Amniotic stem cell (primary cell): Measurements from ENCODE around the gene CEACAM20.
"Not testable (repeated sequence)": the region's sequence is repeated elsewhere in the genome, so short reads cannot be mapped to it uniquely, and the experiment has no call there.

Source experiments
- DNase-seq: peaks from one replicate; lab custom pipeline; 2025; lab: John Stamatoyannopoulos, UW

Gene CEACAM20

DNA sequence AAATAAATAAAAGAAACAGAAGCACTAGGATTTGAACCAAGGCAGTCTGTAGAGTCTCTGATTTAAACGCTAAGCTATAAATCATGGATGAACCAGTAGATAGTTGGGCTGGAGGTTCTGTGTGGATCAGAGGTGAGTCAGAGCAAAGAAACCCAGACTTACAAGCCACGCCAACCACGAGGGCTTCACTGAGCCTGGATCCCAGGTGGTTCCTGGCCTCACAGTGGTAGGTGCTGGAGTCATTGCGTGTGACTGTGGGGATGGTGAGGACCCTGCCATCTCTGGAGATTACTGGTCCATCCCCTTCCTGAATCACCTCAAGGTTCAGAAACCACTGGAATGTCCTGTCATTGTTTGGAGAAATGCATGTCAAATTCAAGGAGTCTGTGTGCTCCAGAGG lies 19.3 kb upstream of the CEACAM20 start:
- no peak for DNase-seq

DNA sequence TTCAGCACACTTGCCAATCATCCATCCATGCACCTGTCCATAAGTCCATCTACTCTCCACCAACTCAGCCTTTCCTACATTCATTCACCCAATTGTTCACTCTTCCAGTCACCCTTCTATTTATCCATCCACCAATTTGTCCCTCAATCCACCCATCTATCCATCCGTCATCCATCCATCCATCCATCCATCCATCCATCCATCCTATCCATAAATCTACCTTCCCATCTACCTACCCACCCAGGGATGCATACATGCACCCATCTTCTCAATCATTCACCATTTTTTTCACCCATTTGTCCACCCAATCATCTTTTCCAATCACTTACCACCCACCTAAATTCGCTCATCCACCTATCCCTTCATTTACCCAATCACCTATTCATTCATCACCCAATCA lies 14.6 kb upstream of the CEACAM20 start:
- DNase-seq, result no peak

DNA sequence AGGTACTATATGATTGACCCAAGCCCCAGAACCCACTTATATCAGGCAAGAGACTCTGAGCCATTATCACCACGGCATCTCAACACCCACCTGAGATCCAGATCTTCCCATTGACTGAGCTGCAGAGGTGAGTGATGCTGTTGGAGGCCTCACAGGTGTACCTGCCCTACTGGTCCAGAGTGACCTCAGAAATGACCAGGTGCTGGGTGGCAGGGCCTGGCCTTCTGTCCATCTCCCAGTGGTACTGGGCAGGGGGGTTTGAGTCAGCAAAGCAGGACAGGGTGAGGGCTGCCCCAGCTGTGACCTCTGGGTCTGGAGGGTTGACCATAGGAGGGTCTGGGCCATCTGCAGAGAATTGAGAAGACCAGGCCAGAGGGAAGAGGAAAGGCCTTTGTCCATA lies 13.2 kb upstream of the CEACAM20 start:
- DNase-seq, result no peak

DNA sequence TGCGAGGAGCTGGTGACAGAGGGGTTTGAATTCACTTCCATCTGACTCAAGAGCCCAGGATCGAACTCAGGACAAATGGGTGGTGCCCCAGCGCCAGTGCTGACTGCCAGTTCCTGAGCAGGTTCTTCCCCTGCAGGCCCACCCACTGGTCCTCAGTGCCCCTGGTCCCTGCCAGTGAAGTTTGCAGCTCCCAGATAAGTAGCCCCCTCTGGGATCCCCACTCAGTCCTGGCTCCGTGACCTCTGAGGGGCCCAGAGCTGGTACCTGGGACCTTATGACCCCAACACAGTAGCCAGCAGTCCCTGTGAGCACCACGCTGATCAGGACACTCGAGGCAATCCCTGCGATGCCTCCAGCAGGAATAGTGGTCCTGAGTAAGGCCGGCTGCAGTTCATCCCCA lies 11.3 kb upstream of the CEACAM20 start:
- no peak for DNase-seq

DNA sequence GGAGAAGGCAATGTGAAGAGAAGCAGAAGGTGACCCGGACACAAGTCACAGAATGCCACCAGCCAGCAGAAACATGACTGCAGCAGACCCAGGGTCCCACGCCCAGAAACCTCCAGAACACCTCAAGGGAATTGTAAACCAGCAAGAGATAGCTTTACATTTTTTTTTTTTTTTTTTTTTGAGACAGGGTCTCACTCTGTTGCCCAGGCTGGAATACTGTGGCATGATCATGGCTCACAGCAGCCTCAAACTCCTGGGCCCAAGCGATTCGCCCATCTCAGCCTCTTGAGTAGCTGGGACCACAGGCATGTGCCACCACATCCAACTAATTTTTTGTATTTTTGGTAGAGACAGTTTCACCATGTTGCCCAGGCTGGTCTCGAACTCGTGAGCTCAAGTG lies 10.5 kb upstream of the CEACAM20 start:
- DNase-seq, result no peak

DNA sequence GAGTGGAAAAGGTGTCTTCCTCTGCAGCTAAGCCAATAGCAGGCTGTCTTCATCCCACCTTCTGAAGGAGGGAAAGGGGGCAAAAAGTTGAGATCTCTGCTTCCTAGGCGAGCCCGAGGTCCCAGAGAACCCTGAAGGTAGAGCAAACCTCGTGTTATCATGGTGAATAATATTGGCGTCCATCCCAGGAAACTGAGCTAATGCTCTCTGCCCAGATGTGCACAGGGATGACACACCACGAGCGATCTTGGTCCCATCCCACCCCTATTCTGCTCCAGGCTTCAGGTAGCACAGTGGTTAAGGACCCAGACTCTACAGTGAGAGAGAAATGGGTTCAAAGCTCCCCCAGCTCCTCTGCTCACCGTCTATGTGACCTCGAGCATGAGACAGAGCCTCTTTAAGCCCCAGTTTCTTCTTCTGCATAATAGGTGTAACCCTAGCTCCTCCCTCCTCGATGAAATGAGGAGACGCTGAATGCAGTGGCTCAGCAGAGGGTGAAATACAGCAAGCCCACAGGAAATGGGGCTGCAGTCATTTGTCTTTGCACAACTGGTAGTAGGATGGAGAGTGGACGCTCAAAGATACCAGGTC lies 9.9 kb upstream of the CEACAM20 start:
- no peak for DNase-seq

DNA sequence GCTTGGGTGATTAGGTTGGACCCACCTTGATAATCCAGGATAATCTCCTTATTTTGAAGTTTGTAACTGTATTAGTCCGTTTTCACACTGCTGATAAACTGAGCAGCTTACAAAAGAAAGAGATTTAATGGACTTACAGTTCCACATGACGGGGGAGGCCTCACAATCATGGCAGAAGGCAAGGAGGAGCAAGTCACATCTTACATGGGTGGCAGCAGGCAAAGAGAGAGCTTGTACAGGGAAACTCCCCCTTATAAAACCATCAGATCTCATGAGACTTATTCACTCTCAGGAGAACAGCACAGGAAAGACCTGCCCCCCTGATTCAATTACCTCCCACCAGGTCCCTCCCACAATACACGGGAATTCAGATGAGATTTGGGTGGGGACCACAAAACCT lies 5.9 kb upstream of the CEACAM20 start:
- not testable (repeated sequence) for DNase-seq

DNA sequence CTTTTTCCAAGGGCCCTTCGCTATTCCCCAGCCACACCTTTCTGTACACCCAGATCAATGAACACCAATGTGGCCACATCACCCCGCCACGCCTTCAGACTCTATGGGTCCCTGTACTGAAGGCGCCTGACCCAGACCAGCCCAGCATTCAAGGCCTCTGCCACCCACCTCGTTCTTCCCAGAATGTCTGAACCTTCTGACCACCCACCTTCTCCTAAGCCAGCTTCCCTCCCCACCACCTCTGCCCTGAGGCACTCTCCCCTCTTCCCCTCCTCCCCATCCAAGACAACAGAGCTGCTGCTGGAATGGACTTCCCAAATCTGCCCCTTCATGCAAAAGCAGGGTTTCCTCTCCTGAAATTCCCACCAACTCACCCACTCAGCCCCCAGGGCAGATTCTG lies 3.3 kb upstream of the CEACAM20 start:
- DNase-seq, result no peak

DNA sequence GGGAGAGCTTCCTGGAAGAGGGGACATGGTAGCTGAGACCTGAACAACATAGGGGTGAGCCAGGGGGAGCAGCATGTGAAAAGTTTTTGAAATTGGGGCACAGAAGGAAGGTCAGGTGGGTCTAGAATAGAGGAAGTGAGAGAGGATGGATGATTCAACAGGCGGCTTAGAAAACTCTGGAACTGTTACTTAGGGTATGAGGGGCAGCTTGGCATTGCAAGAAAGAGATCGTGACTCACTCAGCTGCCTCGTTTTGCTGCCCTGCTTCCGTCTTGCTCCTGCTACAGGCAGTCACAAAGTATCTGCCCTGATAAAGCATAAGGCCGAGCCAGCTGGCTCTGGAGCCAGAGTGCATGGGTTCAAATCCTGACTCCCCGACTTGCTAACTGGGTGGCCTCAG lies 1.3 kb upstream of the CEACAM20 start:
- DNase-seq, result no peak

DNA sequence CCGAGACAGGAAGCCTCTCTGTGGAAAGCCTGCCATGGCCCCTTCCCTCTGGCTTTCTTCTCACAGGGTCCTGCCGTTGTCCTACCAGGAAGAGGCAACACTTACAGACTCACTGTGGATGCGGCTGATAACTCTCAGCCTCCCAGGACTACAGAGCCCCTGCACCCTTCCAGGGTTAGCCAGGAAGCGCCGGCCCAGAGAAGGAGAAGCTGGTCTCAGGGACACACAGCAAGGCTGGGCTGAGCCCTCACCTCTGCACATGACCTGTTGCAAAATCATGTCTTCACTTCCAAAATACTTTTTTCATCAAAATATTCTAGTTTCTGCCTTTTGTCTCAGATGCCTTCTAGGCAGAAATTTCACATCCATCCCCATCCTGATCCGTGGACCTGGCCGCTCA lies 1.9 kb downstream of the CEACAM20 start:
- DNase-seq, result no peak

DNA sequence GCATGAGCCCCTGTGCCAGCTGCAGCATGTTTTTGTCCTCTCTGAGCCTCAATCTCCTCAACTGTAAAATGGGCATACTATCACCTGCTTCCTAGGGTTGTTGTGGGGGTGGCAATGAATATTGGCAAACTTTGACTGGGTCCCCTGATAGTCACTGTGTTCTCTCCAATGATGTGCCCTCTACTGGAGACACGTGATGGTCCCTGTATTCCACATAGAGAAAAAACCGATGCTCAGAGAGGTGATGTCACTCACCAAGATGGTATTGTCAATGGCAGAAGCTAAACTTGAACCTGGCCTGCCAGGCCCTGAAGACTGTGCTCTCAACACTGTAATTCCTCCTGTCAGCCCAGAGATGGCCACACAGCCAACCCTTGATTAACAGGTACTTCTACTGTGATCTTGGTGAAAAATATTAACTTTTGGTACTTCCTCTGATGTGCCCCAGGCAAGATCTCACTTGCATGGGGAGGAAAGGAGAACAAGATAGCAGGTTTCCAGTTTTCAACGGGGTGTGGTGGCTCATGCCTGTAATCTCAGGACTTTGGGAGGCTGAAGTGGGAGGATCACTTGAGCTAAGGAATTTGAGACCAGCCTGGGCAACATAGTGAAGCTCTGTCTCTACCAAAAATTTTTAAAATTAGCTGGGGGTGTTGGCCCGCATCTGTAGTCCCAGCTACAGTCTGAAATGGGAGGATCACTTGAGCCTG lies 3.6 kb downstream of the CEACAM20 start:
- DNase-seq, result no peak

DNA sequence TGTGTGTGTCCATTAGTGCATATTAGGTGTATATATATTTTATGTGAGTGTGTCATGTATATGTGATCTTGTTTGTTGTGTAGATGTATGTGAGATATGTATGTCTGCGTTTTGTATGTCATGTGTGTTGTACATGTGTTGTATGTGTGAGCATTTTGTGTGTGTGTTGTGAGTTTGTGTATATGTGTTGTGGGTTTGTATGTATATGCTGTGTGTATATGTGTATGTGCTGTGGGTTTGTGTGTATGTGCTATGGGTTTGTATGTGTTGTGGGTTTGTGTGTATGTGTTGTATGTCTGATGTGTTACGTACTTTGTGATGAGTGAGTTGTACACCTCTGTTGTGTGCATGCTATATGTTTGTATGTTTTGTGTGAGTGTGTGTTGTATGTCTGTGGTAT lies 8.1 kb downstream of the CEACAM20 start:
- no peak for DNase-seq

DNA sequence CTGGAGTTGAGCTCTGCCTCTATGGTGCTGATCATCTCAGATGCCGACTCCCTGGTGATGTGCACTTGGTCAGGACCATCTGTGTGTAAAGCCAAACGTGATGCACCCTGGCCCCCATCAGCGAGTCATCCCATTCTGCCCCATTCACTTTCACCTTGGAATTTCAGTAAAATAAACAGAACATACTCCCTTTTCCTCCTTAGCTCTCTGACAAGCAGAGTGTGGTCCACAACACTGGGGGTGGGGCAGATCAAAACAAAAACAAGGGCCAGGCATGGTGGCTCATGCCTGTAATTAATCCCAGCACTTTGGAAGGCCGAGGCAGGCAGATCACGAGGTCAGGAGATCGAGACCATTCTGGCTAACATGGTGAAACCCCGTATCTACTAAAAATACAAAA lies 12.3 kb downstream of the CEACAM20 start:
- no peak for DNase-seq

DNA sequence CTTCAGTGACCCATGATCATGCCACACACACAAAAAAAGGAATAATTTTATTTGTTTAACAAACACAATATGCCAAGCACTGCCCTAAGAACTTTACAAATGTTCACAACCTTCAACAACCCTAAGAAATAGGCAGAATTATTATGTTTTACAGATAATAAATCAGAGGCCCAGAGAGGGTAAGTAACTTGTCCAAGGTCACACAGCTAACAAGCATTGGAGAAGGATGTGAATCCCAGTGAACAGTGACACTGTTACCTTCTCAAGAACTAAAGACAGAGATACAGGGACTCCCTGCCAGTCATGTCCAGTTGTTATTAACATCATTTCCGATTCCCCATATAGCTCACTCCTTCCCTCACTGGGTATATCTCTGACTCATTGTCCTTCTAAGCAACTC lies 13.6 kb downstream of the CEACAM20 start:
- no peak for DNase-seq

DNA sequence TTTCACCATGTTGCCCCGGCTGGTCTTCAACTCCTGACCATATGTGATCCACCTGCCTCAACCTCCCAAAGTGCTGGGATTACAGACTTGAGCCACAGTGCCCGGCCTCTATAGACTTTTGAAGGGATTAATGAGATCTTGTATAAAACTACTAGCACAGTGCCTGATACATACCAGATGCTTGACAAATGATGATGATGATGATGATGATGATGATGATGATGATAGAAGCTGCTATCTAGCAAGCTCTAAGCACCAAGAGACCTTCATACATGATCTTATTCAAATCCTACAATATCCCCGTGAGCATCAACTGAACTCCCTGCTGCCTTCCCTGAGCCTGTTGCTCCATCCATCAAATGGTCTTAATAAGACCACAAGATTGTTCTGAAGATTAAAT lies 14.4 kb downstream of the CEACAM20 start:
- DNase-seq, result no peak

DNA sequence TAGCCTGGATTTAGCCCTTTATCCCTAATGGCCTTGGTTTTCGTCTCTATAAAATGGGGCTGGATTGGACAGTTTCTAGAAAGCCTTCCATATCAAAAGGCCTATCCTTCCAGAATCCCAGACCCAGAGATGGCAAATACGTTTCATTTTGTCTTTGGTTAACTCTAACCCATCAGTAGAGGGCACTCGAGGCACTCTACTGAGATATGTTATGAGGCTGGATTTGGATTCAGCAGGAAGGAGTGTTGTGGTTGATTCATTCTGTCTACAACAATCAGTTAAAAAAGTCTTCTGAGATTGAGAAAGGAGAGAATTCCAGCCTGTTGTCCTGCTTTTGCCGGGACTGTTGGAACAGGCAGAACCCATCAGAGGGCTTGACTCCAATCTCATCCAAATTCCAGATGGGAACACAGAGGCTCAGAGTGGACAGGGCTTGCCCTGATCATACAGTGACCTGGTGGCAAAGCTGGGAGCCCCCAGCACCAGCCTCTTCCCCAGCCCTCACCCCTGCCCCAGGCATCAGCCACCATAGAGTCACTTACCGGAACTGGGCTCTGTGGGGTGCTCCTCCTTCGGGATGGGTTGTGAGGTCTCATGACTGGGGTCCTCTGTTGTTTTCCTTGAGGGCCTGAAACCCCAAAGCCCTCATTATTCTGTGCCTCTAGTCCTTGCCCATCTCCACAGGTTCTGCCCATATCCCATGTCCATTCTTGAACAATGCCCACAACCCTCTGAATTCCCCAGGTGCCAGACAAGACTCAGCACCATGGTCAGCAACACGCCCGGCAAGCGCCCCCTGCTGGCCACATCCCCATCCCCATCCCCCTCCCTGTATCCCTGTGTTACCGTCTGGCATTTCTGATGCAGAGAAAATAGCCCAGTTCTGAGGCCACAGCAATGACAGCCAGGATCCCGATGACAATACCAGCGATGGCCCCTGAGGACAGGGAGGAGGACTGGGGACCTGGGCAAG lies 16.9 kb downstream of the CEACAM20 start:
- no peak for DNase-seq

DNA sequence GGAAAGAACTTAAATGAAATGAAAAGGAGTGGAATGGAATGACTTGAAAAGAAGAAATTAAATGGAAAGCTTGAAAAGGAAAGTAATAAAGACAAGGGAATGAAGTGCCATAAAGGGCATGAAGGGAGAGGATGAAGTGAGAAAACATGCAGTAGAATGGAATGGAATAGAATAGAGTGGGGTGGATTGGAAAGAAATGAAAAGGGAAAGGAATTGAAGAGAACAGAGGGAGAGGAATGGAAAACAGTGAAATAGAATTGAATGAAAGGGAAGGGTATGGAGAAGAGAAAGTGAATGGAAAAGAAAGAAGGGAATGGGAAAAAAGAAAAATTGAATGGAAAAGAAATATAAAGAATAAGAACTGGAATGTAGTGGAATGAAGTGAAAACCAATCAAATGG lies 20.0 kb downstream of the CEACAM20 start:
- no peak for DNase-seq

DNA sequence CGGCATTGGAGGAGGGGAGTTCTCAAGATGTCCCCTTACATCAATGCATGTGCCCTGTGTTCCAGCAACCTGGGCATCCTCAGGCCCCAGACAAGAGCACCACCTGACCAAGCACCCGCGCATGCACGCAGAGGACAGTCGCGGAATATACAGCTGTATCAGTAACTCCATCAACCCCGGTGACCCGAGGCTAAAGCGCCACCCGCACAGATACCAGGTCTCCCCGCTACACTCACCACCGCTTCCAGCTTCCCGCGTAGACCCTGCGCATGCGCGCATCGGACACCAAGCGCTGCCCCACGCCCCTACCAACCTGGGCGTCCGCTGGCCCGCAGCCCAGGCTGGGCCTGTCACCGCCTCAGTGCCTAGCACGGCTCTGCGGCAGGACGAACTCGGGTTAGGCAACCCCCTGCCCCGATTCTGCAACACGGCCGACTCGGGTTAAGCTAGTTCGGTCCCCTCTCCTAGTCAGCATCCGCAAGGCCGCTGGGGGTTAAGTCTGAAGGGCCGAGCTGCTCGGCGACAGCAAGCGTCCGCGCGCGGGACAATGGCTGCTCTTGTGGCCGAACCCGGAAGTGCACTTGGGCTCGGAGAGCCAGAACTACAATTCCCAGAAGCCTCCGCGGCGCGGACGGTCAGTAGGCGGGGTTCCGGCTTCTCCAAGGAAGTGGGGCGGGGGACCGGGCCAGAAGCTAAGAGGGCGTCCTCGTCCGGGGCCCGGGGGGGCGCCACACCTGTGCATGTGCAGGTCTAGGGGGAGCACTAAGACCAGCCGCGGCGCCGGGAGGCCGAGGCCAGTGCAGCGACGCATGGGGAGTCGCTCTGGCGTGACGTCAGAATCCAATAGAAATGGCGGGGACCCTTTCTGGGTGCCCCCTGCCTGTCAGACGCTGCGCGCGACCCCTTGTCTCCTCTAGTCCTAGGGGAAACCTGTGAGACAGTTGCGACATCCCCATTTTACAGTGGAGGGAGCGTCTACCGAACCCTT lies 29.2 kb downstream of the CEACAM20 start, which contains the start of gene ZNF180:
Gene ZNF180 (minus strand): TSS at position 561 of the 988 bp plus-strand sequence. CDS start 3,188 bp downstream, outside the sequence.
- DNase-seq, result peak; percentile 70

DNA sequence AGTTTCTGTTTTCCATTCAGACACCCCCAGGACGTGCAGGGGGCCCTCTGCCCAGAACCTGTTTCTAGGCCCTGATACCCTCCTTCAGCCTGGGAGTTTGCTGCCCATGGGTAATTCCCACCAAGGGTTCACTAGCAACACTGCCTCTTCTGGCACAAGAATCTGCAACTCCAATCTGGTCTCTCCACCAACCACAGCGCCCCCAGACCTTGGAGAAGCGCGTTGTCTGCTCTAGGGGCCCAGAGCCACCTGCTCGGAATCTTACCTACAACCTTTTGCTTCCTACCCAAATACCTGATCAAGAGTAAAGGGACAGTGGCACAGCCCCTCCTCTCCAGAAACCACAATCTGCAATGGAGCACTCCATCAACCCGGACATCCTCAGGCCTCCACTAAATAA lies 29.9 kb downstream of the CEACAM20 start:
- DNase-seq, result no peak

DNA sequence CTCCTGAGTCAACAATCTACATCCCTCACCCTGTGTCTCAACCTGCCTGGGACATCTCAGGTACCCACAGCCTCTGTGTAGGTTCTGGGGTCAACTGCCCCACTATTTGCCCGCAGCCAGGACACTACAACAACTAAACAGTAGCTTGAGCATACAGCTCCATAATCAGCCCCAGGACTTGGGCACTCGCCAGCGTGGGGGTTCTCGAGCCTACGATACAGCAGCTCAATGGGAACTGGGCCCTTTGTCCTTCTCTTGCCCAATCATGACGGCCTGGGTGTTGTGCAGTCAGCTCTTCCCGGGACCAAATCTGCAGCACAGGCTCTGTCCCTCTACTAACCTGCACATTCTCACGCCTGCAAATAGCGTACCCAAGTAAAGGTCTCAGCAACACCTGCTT lies 30.5 kb downstream of the CEACAM20 start:
- DNase-seq, result no peak

DNA sequence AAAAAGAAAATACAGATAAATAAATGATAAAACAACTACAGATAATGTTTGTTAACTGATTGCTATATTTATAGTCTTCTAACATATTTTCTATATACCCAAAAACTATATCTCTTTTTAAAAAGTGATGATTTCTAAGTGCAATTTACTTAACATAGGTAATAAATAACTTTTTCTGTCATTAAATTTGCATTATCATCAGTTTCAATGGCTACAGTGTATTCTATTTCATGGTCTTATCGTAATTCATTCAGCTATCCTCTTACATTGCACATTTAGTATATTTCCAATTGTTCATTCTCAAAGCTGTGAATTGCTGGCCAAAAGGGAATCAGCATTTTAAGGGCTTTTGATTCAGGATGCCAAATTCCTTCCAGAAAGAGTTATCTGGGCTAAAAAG lies 32.8 kb downstream of the CEACAM20 start:
- no peak for DNase-seq
